Embryonic facial prominence (tissue), 1 donor: ENCODE data around the gene CEBPB.

ENCODE experiments used
- DNase-seq: peaks from one replicate; pipeline ENCODE4 v3.0.0-alpha.2; 2016; ENCODE audit errors: extremely low spot score

CEBPB gene

DNA sequence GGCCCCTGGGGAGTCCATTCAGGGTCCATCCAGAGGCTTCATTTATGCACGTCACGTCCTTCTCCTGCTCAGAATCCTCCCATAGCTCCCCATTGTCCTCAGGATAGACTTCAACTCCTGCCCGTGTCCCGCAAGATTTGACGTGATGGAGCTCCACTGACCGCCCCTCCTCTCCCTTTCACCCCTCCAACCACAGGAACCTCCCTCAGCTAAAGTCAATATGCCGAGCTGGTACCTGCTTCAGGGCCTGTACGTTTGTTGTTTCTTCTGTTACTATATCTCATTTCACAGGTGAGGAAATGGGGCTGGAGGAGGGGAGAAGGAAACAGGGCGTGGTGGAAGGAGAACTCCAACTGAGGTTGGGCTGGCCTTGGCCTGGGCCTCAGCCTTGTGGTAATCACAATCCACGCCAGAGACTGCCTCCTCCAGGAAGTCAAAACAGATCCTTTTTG is 38.6 kb downstream of the CEBPB start:
- no peak for DNase-seq

DNA sequence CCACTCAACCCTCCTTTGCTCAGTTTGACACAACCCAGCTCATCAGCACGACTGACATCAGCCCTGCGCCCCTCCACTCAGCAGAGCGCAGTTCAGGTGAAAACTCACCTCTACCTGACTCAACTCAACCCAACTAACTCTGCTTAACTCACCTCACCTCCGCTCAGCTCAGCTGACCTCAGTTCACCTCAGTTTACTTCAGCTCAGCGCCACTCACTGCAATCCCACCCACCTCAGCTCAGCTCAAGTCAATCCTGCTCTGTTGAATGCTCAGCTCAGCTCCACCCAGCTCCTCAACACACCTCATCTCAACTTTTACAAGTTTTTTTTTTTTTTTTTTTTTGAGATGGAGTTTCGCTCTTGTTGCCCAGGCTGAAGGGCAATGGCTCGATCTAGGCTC is 39.6 kb downstream of the CEBPB start:
- no peak for DNase-seq

DNA sequence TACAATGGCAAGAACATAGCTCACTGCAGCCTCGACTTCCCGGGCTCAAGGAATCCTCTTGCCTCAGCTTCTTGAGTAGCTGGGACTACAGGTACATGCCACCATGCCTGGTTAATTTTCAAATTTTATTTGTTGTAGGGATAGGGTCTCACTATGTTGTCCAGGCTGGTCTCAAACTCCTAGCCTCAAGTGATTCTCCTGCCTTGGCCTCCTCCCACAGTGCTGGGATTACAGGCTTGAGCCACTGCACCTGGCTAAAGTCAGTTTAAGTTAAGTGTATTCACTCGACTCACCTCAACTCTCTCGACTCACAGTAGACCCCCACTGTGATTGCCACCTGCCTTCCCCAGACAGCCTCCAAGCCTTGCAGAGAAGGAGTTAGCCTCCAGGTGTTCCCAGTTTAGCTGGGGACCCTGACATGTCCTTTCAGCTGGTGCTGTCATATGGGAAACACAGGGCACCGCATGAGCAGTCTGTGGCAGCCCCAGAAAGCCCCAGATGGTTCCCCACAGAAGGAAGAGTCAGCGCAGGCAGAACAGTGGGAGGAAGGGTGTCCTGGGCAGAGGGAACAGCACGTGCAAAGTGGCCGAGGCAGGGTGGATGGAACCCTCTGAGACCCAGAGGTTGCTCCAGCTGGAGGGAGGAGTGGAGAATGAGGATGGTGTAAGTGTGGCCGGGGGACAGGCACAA is 40.4 kb downstream of the CEBPB start:
- DNase-seq = no peak

DNA sequence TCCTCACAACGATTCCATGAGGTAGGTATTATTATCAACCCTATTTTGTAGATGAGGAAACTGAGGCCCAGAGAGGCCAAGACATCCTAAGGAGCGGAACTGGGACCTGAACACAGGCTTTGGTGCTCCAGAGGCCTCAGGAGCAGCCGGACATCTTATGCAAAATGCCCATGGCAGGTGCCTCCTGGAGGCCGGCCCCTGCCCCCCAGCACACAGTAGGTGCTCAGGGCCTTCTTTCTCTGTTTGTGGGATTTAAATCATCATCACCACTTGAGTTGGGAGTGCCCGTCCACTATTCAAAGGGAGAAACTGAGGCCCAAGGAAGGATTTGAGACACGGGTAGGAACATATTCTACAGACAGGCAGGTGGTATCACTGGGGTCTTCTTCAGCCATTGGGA is 41.2 kb downstream of the CEBPB start:
- DNase-seq = no peak

DNA sequence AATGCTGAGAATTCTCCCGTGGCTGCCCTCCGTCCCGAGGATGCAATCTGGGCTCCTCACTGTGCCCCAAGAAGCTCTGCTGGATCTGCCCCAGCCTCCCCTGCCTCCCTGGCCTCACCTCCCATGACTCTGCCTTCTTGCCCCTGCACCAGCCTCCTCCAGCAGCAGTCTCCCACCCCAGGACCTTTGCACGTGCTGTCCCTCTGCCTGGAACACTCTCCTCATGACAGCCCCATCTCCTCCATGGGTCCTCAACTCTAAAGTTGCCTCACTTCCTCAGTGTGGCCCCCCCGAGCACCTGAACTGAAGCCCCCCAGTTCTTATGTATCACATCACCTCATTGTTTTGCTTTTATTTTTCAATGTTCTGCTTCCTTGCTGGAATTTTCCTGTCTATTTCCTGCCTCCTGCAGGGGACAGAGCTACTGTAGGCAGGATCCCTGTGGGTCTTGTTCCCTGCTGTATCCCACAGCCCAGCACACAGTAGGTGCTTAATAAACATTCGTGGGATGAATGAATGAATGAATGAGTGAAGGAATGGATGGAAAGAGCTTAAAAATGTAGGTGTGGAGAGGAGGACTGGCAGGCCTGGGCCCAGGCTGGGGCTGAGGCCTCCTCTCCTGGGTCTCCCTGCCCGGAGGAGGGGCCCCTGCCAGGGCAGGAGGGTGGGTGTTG is 42.2 kb downstream of the CEBPB start:
- no peak for DNase-seq

DNA sequence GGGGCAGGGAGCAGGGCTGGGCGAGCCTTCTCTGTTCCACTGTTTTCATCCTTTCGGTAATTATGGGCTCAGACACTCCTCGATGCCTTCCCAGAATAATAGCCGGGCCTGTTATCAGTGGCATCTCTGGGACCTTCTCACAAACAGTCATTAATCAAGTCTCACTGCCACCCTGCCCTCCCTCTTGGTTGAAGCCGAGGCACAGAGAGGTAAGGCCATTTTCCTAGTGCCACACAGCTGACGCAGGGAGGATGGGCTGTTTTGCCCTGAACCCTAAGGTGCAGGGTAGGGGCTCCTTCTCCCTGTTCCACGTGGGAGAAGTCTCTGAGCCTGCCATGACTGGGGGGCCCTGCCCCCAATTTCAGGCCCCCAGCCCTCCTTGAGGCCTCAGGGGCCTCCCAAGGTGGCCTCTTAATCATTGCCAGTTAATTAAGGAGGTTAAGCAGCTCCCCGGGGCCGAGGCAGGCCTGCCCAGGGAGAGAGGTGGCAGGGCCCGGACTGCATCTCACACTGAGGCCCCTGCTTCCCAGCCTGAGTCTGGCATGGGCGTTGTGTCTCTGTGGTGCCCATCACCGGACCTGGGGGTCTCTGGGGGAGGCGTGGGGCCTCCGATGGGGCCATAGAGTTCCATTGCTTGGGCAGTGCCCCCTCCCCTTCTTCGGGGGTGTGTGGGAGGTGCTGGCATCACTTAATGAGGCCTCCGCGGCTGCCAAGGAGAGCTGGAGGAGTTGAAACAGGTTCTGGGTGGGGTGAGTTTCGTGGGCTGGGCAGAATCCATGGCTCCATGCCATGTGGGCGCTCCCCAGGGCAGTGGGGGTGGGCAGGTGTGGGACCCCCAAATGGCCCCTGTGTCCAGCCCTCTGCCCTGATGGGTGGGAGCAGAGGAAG is 42.9 kb downstream of the CEBPB start:
- no peak for DNase-seq

DNA sequence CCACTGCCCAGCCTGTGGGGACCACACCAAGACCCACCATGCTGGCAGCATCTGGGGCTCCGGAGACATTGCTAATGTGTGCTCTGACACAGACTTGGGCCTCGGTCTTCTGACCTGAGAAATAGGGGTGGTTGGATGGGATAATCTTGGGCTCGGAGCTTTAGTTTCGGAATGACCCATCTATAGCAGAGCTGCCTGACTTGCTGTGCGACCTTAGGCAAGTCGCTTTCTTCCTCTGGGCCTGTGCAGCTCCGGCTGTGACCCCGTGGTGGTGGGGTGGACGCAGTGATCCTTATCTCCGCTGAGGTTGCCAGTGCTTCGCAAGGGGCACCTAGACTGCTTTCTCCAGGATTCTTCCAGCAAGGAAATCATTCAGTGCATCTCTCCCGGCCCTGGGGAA is 43.7 kb downstream of the CEBPB start:
- DNase-seq = no peak

DNA sequence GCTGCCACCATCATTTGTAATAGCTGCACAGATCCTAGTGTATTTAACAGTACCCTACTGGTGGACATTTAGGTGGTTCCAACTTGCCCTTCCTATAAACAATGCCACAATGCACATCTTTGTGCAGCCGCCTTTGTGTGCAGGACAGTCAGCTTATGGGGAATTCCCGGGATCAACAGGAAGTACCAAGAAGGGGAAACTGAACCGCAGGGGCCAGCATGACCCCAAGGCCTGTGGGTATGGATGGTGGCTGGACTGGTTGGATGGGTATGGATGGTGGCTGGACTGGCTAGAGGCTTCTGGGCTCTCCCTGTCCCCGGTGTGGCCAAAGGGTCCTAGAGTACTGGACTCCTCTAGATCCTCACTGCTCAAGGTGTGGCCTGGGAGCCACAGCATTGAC is 46.7 kb downstream of the CEBPB start:
- no peak for DNase-seq

DNA sequence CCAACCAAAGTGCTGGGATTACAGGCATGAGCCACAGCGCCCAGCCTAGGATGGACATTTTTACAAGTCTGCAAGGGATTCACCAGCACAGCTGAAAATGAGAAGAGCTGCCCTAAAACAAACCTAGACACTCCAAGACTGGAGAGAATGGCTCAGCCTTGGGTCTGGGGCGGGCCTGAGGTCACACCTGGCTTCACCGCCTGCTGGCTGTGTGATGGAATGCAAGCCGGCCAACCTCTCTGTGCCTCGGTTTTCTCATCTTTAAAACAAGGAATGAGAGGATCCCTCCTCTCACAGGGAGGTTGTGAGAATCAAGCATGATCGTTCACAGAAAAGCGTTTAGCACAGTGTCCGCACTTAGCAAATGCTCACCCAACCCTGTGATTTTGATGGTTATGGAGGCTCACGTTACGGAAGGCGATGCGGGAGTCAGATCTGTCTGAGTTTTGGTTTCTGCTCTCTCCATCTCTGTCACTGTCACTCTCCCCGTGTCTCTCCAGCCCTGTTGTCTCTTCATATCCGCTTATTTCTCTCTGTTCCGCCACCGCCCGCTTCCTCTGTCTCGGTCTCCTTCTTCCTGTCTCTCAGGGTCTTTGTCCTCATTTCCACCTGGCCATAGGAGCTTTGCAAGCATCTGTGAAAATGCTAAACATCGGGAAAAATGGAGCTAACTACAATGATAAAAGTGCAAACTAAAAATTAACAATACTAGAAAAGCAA is 47.6 kb downstream of the CEBPB start:
- DNase-seq = no peak

DNA sequence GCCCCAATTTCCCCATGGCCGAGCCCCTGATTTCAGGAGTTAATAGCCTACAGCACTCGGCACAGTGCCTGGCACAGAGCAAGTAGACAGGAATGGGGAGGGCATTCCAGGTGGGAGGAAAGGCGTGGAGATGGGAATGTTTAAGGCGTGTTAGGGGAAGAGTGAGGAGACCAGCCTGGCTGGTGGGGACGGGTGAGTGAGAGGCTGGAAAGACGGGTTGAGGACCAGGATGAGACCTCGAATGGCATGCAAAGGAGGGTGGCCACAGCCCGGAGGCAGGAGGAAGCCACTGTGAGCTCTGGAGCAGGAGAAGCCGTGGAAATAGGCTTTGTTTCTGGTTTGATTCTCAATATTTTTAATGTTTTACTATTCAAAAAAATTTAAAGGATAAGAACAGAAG is 49.5 kb downstream of the CEBPB start:
- DNase-seq = no peak

DNA sequence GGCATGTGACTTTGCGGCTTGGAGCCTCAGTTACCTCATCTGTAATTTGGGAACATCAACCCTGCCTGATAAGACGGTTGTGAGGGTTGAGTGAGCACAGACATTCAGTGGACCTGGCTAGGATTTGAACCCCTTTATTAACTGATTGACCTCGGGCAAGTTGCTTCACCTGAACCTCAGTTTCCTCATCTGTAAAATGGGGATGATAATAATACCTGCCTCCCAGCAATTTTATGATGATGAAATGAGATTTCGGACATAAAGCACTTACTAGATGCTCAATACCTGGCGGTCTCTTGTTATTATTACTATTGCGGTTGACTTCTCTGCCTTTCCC is 51.5 kb downstream of the CEBPB start:
- no peak for DNase-seq
